HG03280 (cell line): ENCODE results near the gene LMF2.
"Not testable (repeated sequence)": the region's sequence is repeated elsewhere in the genome, so short reads cannot be mapped to it uniquely, and the experiment has no call there.

ENCODE experiments used
- ATAC-seq: cut with Tn5 transposase; IDR thresholded peaks from one replicate; pipeline ENCODE4 v1.9.1; 2021; ENCODE audit warnings: mild to moderate bottlenecking, moderate library complexity; ENCODE audit not compliant: unreplicated experiment

Gene LMF2

GRCh38 chr22:50535113-50535512 is 27.6 kb upstream of the LMF2 start:
- ATAC-seq, result no peak

- ATAC-seq, result not testable (repeated sequence)
Measured at GRCh38 chr22:50533856-50534711, 26.6 kb upstream of the LMF2 start.

- no peak for ATAC-seq
Measured at GRCh38 chr22:50532824-50533796, 25.6 kb upstream of the LMF2 start.

- ATAC-seq, result no peak
Measured at GRCh38 chr22:50531962-50532674, 24.6 kb upstream of the LMF2 start.

- no peak for ATAC-seq
Measured at GRCh38 chr22:50531546-50531961, 24.1 kb upstream of the LMF2 start.

- peak; percentile 17 for ATAC-seq
Measured at GRCh38 chr22:50530877-50531545, 23.5 kb upstream of the LMF2 start.

GRCh38 chr22:50530580-50530876 is 23.0 kb upstream of the LMF2 start:
- ATAC-seq, result no peak

GRCh38 chr22:50529897-50530579 is 22.5 kb upstream of the LMF2 start, which contains the start of gene TYMP:
TSS of gene TYMP (minus strand) at chr22:50530012. CDS start at chr22:50529709, 303 bp downstream.
- ATAC-seq, result peak; percentile 20

GRCh38 chr22:50529416-50529896 is 22.0 kb upstream of the LMF2 start:
- ATAC-seq, result no peak

GRCh38 chr22:50528682-50529415 is 21.3 kb upstream of the LMF2 start:
- ATAC-seq, result no peak

GRCh38 chr22:50527921-50528681 is 20.6 kb upstream of the LMF2 start:
- no peak for ATAC-seq

- no peak for ATAC-seq
Measured at GRCh38 chr22:50526834-50527801, 19.6 kb upstream of the LMF2 start.

GRCh38 chr22:50526108-50526833 is 18.8 kb upstream of the LMF2 start:
- peak; percentile 25 for ATAC-seq

GRCh38 chr22:50525858-50526107 is 18.3 kb upstream of the LMF2 start:
- ATAC-seq, result no peak

GRCh38 chr22:50525104-50525857 is 17.8 kb upstream of the LMF2 start, which contains the start of gene SCO2:
TSS of gene SCO2 (minus strand) at chr22:50525598. CDS start at chr22:50524411, 1,187 bp downstream.
- peak; percentile 41 for ATAC-seq

- ATAC-seq, result no peak
Measured at GRCh38 chr22:50524676-50525103, 17.2 kb upstream of the LMF2 start.
